Measurements from ENCODE around the gene DLG4.
"Not testable (repeated sequence)": the region's sequence is repeated elsewhere in the genome, so short reads cannot be mapped to it uniquely, and the experiment has no call there.

Gene DLG4

GRCh38 chr17:7177191-7177953, 42.3 kb downstream of the DLG4 start:
- H3K4me3 ChIP-seq (ENCODE audit: low read depth, low read length), result peak overlapping the region; percentile 50
- in situ Hi-C loops (cut with HindIII; ENCODE audit: low sequenced_read_pairs), result no loop called here
- DNase-seq (ENCODE audit: low read depth), result peak; percentile 37
- peak; percentile 88 for TF ChIP-seq CTCF (IDR thresholded peaks at IDR 0.05; ENCODE audit: low read depth, low read length, missing control alignments)

GRCh38 chr17:7176841-7177190, 42.8 kb downstream of the DLG4 start:
- no peak for DNase-seq (ENCODE audit: low read depth)
- TF ChIP-seq CTCF (IDR thresholded peaks at IDR 0.05; ENCODE audit: low read depth, low read length, missing control alignments), result no peak
- peak overlapping the region; percentile 50 for H3K4me3 ChIP-seq (ENCODE audit: low read depth, low read length)
- in situ Hi-C loops (cut with HindIII; ENCODE audit: low sequenced_read_pairs), result no loop called here

GRCh38 chr17:7176107-7176840, 43.4 kb downstream of the DLG4 start:
- in situ Hi-C loops (cut with HindIII; ENCODE audit: low sequenced_read_pairs), result no loop called here
- no peak for DNase-seq (ENCODE audit: low read depth)
- no peak overlapping the region for H3K4me3 ChIP-seq (ENCODE audit: low read depth, low read length)
- TF ChIP-seq CTCF (IDR thresholded peaks at IDR 0.05; ENCODE audit: low read depth, low read length, missing control alignments), result no peak

GRCh38 chr17:7175330-7175733, 44.3 kb downstream of the DLG4 start:
- H3K4me3 ChIP-seq (ENCODE audit: low read depth, low read length), result no peak overlapping the region
- no peak for DNase-seq (ENCODE audit: low read depth)
- in situ Hi-C loops (cut with HindIII; ENCODE audit: low sequenced_read_pairs), result no loop called here
- no peak for TF ChIP-seq CTCF (IDR thresholded peaks at IDR 0.05; ENCODE audit: low read depth, low read length, missing control alignments)

- DNase-seq (ENCODE audit: low read depth), result no peak
- no peak for TF ChIP-seq CTCF (IDR thresholded peaks at IDR 0.05; ENCODE audit: low read depth, low read length, missing control alignments)
- no peak overlapping the region for H3K4me3 ChIP-seq (ENCODE audit: low read depth, low read length)
- in situ Hi-C loops (cut with HindIII; ENCODE audit: low sequenced_read_pairs), result no loop called here
These were observed 44.9 kb downstream of the DLG4 start for GRCh38 chr17:7174603-7175326.

GRCh38 chr17:7173687-7174602, 45.7 kb downstream of the DLG4 start:
- DNase-seq (ENCODE audit: low read depth), result no peak
- in situ Hi-C loops (cut with HindIII; ENCODE audit: low sequenced_read_pairs), result no loop called here
- H3K4me3 ChIP-seq (ENCODE audit: low read depth, low read length), result no peak overlapping the region
- TF ChIP-seq CTCF (IDR thresholded peaks at IDR 0.05; ENCODE audit: low read depth, low read length, missing control alignments), result no peak

GRCh38 chr17:7172522-7173191, 47.0 kb downstream of the DLG4 start:
- H3K4me3 ChIP-seq (ENCODE audit: low read depth, low read length); DNase-seq (ENCODE audit: low read depth); in situ Hi-C loops (cut with HindIII; ENCODE audit: low sequenced_read_pairs): not testable (repeated sequence)

GRCh38 chr17:7169565-7169908, 50.1 kb downstream of the DLG4 start:
- DNase-seq (ENCODE audit: low read depth); in situ Hi-C loops (cut with HindIII; ENCODE audit: low sequenced_read_pairs): not testable (repeated sequence)

More at GRCh38 chr17:7169565-7169908, 50.1 kb downstream of the DLG4 start:
- not testable (repeated sequence) for H3K4me3 ChIP-seq (ENCODE audit: low read depth, low read length)
